GM12801 (cell line): ENCODE measurements around the gene RALGPS1.

Experiments used
- CTCF ChIP-seq: IDR thresholded peaks from one replicate; pipeline ENCODE4 v1.5.1; 2011; ENCODE audit warnings: control low read depth; ENCODE audit not compliant: insufficient read length; ENCODE audit errors: extremely low read depth

The RALGPS1 gene

GRCh38 chr9:127036437-127036836 is 121.9 kb downstream of the RALGPS1 start:
- no peak for TF ChIP-seq CTCF

DNA sequence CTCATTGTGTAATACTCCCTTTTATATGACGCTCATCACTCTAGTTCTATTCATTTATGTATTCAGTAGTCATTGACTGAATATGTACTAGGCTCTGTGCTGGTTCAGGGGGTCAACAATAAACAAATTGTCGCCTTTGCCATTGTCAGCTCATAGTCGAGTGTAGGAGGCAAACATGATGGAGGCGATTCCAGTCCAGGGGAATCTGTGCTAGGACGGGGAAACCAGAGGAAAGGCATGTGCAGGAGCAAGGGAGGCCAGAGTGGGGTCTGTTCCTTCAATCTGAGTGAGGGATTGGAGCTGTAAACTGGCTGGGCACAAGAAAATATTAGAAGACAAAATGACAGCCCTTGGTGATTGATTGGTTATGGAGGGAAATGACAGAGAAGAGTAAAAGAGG is 123.9 kb downstream of the RALGPS1 start:
- TF ChIP-seq CTCF, result no peak

GRCh38 chr9:127039492-127039891 is 124.9 kb downstream of the RALGPS1 start:
- no peak for TF ChIP-seq CTCF

GRCh38 chr9:127045148-127045547 is 130.6 kb downstream of the RALGPS1 start:
- no peak for TF ChIP-seq CTCF

- no peak for TF ChIP-seq CTCF
Measured at GRCh38 chr9:127047971-127048370, 133.4 kb downstream of the RALGPS1 start.

GRCh38 chr9:127049044-127049443 is 134.5 kb downstream of the RALGPS1 start:
- no peak for TF ChIP-seq CTCF

DNA sequence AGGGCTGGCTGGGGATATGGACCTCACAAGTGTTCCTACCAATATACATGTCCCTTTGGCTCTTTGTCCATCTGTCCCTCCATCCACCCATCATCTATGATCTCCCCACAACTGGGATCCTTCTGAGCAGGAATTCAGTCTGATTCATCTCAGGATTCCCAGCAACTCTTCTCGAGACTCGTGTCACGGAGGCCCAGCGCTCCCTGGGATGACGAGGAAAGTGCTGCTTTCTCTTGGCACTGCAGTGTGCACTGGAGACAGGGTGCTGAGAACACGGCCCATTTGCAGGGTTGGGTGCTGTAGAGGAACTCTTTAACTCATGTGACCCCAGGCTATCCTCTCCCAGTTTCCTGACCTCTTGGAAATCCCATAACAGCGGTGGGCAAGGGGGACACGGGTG is 135.0 kb downstream of the RALGPS1 start:
- no peak for TF ChIP-seq CTCF

DNA sequence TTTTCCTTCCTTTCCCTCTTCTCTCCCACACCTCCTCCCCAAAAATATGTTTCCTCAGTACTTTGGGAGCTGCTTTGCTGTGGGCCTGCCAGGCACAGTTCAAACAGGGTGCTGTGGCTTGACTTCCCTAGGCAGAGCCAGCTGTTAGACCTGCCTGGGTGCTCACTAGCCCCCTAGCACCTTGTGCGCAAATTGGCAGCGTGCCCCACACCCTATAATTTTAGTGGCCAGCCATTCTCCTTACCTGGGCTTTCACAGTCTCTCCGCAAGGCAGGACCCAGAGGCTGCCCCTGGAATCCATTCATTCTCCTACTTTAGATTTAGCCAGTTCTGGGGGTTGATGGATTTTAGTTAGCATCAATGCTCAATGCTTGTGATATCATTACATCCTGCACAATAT is 135.6 kb downstream of the RALGPS1 start:
- TF ChIP-seq CTCF, result no peak
